GM12892 (cell line): ENCODE measurements around the gene ACAP3.

Source experiments
- POLR2A ChIP-seq: IDR thresholded peaks from 2 replicates; pipeline ENCODE4 v1.6.1; 2011; ENCODE audit warnings: low read depth, low read length, control low read depth
- POLR2AphosphoS5 ChIP-seq: IDR thresholded peaks from 2 replicates; pipeline ENCODE4 v1.6.1; 2011; ENCODE audit warnings: low read depth, low read length, control low read depth

DNA sequence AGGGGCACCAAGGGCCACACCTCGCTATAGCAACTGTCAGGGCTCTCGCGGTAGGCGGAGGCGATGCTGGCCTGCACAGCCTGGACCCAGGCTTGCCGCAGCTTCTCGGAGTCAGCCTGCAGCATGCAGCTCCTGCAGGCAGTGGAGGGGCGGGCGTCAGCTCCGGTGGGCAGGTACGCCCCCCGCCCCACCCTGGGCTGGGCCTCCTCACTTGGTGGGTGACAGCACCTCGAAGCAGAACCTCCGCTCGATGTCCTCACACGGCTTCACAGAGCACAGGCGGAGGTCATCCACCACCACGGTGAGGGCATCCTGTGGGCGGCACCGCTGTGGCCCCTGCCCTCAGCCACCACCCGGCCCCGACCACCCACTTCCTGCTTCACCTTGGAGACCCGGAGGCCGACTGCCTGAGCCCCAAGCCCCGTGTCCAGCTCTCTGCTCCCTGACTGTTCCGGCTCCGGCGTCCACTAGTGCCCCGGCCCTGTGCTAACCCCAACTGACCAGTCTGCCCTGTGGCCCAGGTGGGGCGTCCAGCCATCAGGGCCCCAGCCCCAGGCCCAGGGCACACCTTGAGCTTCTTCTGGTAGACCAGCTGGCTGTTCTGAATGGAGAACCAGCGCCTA is 9.8 kb downstream of the ACAP3 start:
- TF ChIP-seq POLR2A, result no peak
- no peak for TF ChIP-seq POLR2AphosphoS5
